ENCODE measurements around the gene RDH8.

DNA sequence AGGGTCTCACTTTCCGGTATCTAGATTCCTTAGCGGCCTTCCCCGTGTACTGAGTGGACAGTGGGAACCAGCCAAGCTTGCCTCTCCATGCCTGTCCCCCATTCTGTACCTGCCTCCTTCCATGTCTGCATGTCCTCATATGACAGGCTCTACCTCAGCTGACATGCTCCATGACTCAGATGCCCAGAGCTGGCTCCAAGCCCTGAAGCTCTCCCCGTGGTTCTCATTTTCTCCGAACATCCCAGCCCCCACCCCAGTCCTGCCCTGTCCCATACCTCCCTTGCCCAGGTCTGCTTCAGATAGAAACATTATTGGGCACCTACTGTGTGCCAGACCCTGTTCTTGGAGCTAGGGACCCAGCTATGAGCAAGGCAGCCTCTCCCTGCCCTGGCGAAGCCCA is 55.8 kb downstream of the RDH8 start:
- TF ChIP-seq POLR2AphosphoS5 (IDR thresholded peaks at IDR 0.05; ENCODE audit: low read depth, low read length) (no peak), SIN3A (IDR thresholded peaks at IDR 0.05; ENCODE audit: borderline replicate concordance, insufficient read depth, low read depth, low read length) (no peak), TCF7L2 (IDR thresholded peaks at IDR 0.05; ENCODE audit: low read depth, low read length) (no peak)
- TF ChIP-seq, protein P1, sequence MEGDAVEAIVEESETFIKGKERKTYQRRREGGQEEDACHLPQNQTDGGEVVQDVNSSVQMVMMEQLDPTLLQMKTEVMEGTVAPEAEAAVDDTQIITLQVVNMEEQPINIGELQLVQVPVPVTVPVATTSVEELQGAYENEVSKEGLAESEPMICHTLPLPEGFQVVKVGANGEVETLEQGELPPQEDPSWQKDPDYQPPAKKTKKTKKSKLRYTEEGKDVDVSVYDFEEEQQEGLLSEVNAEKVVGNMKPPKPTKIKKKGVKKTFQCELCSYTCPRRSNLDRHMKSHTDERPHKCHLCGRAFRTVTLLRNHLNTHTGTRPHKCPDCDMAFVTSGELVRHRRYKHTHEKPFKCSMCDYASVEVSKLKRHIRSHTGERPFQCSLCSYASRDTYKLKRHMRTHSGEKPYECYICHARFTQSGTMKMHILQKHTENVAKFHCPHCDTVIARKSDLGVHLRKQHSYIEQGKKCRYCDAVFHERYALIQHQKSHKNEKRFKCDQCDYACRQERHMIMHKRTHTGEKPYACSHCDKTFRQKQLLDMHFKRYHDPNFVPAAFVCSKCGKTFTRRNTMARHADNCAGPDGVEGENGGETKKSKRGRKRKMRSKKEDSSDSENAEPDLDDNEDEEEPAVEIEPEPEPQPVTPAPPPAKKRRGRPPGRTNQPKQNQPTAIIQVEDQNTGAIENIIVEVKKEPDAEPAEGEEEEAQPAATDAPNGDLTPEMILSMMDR (IDR thresholded peaks at IDR 0.05) = no peak
